Sigmoid colon (tissue), 4 donors: ENCODE results near the gene ERCC8.

ENCODE experiments used
- EP300 ChIP-seq, 4 donors: sonication (generic); formaldehyde crosslinking; IDR thresholded peaks; one replicate each; pipeline ENCODE4 v1.6.1; 2017; ENCODE audit warnings: antibody characterized with exemption in 4 of 4
- TF ChIP-seq, protein P1 (sequence below), 4 experiments: fragments of 450-650 bp in 3 of 4; fragments of 200-600 bp in 1 of 4; IDR thresholded peaks; one replicate each; pipeline ENCODE4 v1.5.1; 2016 to 2019; ENCODE audit warnings: antibody characterized with exemption in 4 of 4, mild to moderate bottlenecking in 3 of 4, moderate library complexity in 2 of 4

DNA sequence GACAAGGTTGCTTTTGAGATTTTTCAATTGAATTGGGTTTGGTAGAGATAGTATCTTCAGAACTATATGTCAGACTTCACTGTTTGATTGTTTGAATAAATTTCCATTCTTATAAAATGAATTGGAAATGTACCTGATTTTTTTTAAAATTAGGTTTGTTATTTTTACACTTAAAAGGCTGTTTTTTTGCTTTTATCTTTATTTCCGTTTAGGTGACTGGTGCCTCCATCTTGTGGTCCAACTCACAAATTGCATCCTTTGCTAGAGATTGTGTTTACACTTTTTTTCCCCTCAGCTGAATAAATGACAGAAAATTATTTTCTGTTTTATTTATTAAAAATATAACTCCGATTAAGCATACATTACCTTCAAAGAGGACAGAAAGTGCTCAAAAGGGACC is 15.7 kb upstream of the ERCC8 start:
- TF ChIP-seq, protein P1, sequence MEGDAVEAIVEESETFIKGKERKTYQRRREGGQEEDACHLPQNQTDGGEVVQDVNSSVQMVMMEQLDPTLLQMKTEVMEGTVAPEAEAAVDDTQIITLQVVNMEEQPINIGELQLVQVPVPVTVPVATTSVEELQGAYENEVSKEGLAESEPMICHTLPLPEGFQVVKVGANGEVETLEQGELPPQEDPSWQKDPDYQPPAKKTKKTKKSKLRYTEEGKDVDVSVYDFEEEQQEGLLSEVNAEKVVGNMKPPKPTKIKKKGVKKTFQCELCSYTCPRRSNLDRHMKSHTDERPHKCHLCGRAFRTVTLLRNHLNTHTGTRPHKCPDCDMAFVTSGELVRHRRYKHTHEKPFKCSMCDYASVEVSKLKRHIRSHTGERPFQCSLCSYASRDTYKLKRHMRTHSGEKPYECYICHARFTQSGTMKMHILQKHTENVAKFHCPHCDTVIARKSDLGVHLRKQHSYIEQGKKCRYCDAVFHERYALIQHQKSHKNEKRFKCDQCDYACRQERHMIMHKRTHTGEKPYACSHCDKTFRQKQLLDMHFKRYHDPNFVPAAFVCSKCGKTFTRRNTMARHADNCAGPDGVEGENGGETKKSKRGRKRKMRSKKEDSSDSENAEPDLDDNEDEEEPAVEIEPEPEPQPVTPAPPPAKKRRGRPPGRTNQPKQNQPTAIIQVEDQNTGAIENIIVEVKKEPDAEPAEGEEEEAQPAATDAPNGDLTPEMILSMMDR (IDR thresholded peaks at IDR 0.05) = no peak
- TF ChIP-seq EP300 (IDR thresholded peaks at IDR 0.05) = no peak
